GM18951 (cell line): ENCODE measurements around the gene BCL7A.
"Not testable (repeated sequence)": the region's sequence is repeated elsewhere in the genome, so short reads cannot be mapped to it uniquely, and the experiment has no call there.

Experiments used
- POLR2A ChIP-seq: IDR thresholded peaks from 4 replicates; pipeline ENCODE4 v1.6.1; 2011; ENCODE audit warnings: mild to moderate bottlenecking; ENCODE audit not compliant: insufficient read length, insufficient read depth; ENCODE audit errors: extremely low read depth
- in situ Hi-C: fragments of 300-500 bp; cut with MboI; formaldehyde crosslinking; loops from one replicate; pipeline ENCODE4 v1.12.0; 2022; ENCODE audit warnings: low sequenced_read_pairs, mixed read lengths, inconsistent platforms; ENCODE audit not compliant: unreplicated experiment

Gene BCL7A

GRCh38 chr12:122026706-122027333 is 5.1 kb downstream of the BCL7A start:
- in situ Hi-C loops: no loop called here
- TF ChIP-seq POLR2A: no peak

GRCh38 chr12:122028165-122028904 is 6.7 kb downstream of the BCL7A start:
- in situ Hi-C loops: no loop called here
- TF ChIP-seq POLR2A: no peak

GRCh38 chr12:122028905-122029560 is 7.3 kb downstream of the BCL7A start:
- in situ Hi-C loops: no loop called here
- no peak for TF ChIP-seq POLR2A

GRCh38 chr12:122029620-122030423 is 8.1 kb downstream of the BCL7A start:
- no peak for TF ChIP-seq POLR2A
- in situ Hi-C loops: no loop called here

GRCh38 chr12:122030424-122031035 is 8.8 kb downstream of the BCL7A start:
- in situ Hi-C loops: no loop called here
- no peak for TF ChIP-seq POLR2A

- TF ChIP-seq POLR2A: no peak
- in situ Hi-C loops: no loop called here
Measured at GRCh38 chr12:122031342-122032216, 9.9 kb downstream of the BCL7A start.

- TF ChIP-seq POLR2A: no peak
- in situ Hi-C loops: no loop called here
Measured at GRCh38 chr12:122032580-122032979, 10.9 kb downstream of the BCL7A start.

- TF ChIP-seq POLR2A: no peak
- in situ Hi-C loops: no loop called here
Measured at GRCh38 chr12:122035292-122035691, 13.6 kb downstream of the BCL7A start.

- no peak for TF ChIP-seq POLR2A
- in situ Hi-C loops: no loop called here
Measured at GRCh38 chr12:122036153-122036552, 14.5 kb downstream of the BCL7A start.

GRCh38 chr12:122040579-122041386 is 19.1 kb downstream of the BCL7A start:
- in situ Hi-C loops: no loop called here
- no peak for TF ChIP-seq POLR2A

- in situ Hi-C loops: not testable (repeated sequence)
Measured at GRCh38 chr12:122041458-122041857, 19.8 kb downstream of the BCL7A start.
